Fibroblast of peridontal ligament (primary cell): Measurements from ENCODE around the gene KANSL3.
"Not testable (repeated sequence)": the region's sequence is repeated elsewhere in the genome, so short reads cannot be mapped to it uniquely, and the experiment has no call there.

Experiments used
- DNase-seq: peaks from one replicate; pipeline ENCODE4 v3.0.0-alpha.2; 2010; ENCODE audit errors: extremely low read depth

The KANSL3 gene

DNA sequence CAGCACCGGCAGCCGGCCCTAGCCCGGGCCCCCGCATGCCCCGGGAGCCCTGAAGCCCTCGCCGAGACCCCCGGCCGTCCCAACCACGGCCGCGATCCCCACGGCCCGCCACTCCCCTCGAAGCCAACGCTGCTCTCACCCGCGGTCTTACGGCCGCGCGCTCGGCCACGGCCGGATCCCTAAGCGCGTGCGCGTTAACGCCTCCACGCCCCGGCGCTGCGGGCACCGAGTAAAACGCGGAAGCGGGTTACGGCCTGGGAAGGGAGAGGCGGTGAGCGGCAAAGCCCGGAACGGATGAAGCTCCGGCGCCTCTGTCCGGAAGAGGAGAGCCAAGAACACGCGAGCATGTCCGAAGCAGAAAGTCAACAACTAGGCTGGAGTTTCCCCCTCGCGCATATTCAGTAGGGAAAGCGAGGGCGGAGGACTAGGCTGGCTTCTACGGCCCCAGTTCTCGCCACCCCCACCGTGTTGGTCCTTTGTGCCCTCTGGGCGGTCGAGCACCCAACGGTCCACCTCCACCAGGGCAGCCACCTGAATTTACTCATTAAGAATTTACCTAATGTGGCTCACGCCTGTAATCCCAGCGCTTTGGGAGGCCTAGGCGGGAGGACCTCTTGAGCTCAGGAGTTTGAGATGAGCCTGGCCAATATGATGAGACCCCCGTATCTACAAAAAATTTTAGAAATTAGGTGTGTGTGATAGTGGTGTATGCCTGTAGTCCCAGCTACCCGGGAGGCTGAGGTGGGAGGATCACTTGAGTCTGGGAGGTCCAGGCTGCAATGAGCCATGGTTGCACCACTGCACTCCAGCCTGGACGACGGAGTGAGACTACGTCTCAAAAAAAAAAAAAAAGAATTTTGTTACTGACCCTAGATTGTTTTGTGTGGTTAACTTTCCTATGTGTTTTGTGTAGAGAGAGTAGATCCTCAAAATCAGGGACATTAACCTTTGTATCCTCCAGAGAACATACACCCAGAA is at the start of gene KANSL3:
Gene KANSL3, minus strand, starts transcription at position 169 of the 978 bp plus-strand sequence. CDS start 1,177 bp downstream, outside the sequence.
- DNase-seq = peak; percentile 94

DNA sequence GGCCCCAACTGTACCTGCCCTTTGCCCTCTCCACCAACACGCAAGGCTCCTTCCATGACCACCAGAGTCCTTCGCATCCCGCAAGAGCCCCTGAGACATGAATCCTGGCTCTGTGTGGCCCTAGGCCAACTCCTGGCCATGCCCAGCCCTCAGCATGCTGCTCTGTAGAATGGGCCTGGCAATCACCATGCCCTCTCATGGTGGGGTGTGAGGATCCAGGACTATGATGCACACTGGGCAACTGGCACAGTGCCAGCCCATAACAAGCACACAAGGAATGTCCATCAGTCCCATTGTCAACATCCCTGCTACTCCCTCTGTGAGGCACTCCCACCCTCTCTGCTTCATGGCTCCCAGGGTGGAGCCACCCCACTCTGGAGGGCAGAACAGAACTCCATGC is 49.2 kb upstream of the KANSL3 start:
- no peak for DNase-seq

DNA sequence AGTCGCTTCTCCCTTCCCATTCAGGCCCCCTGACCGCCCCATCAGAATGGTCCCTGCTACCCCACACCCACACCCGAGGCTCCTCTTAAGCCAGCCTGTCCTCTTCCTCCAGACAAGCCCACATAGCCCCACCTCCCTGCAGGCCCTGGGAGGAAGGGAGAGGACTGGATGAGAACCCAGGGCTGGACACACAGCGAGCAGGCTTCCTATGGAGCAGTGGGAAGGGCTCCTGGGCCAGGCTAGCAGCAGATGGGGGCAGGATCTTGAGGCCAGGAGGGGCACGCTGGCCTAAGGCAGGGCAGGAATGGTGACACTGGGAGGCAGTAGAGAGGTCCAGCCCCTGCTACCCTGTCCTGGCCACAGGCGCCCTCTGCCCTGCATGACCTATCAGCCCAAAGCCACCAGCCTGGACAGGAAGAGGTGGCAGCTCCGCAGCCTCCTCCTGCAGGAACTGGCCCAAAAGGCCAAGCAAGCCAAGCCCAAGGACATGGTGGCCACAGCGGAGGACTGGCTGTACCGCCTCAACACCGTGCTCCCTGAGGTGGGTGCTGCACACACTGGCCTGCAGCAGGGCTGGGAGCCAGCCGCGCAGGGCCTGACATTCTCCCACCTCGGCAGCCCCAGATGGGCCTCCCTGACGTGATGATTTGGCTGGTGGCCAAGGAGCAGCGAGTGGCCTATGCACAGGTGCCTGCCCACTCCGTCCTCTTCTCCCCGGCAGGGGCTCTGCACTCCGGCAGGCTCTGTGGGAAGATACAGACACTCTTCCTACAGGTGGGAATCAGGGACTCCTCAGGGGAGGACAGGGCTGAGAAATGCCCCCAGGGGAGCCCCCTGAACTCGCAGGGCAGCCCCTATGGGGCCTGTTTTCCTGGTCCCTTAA is 47.7 kb upstream of the KANSL3 start:
- no peak for DNase-seq

DNA sequence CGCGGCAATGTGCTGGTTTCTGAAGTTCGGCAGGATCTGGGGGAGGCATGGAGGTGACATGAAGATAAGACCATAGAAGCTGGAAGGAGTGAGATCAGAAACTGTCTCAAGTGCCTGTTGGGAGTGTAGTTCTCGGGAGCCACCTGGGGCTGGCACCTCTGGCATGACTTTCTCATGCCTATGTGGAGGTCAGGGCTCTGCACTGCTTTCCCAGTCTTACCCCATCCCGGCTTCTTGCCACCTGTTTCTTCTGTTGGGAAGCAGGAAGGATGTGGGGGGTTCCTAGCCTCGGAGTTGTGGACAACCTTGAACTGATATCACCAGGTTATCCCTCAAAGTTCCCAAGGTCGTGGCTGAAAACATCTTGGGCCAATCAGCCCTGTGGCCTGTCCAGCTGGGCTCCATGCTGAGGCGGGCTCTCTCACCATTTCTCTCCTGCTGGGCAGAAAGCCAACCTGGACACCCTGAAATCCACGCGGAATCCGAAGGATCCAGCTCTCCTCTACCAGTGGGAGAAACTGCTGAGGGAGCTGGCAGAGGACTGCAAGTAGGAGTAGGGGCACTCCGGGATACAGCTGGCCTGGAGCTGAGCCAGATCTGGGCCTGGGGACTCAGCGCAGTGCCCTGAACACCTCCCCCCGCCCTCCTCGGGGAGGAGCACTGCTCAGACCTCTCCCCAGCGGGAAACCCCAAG is 46.9 kb upstream of the KANSL3 start:
- no peak for DNase-seq

DNA sequence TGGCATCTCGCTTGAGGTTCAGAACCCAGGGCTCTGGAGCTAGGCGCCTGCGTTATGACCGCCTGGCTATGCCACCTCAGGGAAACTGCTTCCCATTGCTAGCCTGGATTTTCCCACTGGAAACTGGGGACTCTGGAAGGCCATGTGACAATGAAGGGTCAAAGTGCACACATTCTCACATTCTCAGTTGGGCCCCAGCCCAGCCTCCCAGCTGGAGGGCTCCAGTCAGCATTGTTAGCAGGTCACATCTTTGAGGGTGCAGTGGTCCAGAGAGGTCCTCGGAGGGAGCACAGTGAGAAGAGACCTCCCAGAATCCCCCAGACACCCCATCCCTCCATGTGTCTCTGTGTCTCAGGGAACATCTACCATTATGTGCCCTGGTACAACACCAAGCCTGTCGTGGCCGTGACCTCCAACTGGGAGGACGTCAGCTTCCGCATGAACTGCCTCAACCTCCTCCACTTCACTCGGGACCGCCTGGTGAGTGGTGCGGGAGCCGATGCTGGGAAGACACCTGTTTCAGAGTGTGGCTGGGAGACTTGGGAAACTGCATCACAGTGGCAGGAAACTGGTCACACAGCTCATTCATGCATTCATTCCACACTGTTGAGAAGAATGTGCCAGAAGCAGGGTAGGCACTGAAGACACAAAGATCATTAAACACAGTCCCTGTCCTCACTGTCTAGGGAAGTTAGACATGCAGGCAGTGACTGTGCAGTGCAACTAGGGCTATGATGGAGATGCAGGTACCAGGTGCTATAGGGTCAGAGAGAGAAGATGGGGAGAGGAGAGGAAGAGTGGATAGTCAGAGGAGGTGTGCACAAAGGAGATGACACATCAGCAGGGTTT is 46.1 kb upstream of the KANSL3 start:
- no peak for DNase-seq

DNA sequence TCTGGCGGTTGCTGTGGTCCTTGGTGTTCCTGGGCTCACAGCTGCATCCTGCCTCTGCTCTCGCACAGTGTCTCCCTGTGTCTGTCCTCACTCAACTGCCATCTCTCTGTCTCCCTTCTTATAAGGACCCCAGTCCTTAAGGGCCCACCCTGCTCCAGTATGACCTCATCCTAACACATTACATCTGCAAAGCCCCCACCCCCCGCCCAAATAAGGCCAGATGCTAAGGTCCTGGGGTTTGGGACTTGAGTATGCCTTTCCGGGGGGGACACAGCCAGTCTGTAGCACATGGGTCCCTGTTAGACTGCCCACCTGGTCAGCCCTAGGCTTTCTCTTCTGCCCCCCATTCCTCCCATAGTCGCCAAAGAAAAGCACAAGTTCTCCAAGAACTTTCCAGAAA is 45.2 kb upstream of the KANSL3 start:
- no peak for DNase-seq

DNA sequence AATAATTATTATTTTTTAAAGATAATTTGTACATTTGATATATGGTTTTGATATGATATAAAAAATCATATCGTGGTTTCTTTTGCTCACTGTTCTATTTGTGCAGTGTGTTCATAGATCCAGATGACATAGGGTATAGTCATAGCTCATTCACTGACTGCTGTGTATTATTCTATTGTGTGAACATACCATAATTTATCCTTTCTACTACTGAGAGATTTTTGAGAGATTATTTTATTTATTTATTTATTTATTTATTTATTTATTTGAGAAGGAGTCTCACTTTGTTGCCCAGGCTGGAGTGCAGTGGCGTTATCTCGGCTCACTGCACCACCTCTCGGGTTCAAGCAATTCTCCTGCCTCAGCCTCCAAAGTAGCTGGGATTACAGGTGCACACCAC is 43.4 kb upstream of the KANSL3 start:
- no peak for DNase-seq

DNA sequence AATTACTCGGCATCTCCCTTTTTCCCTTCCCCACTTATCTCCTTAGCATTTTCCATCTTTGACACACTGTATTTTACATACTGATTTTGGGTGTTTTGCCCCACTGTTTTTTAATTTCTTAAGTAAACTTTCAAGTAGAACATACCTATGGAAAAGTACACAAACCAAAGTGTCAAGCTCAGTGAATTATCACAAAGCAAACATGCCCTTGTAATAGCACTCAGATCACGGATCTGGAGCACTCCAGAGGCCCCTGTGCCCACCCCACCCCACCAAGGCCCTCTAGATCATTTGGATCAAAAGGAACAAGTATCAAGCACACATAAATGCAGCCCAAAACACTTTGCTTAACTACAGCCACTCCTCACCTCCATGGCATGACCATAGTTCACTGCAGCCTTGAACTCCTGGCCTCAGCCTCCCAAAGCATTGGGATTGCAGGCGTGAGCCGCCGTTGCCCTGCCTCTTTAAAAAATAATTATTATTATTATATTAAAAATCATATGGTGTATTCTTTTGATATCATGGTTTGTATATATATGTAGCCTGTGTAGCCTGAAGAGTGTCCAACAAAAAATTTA is 42.5 kb upstream of the KANSL3 start:
- no peak for DNase-seq

DNA sequence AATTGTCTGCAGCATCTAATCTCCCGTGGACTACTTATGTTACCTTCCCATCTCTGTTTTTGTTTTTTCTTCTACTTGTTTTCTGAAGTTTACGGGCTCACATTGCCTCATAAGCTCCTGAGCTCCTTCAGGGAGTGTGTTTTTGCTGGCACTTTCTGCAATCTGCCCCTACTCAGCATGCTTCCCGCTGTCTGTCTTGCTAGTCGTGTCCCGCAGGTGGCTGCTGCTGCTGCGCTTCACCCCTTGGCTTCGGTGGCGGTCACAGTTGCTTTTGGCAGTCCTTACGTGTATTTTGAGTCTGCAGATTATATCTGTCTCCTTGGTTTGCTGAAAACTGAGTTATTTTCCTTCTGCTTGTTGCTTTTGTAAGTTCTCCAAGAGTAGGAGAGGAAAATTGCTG is 41.7 kb upstream of the KANSL3 start:
- peak; percentile 8 for DNase-seq

DNA sequence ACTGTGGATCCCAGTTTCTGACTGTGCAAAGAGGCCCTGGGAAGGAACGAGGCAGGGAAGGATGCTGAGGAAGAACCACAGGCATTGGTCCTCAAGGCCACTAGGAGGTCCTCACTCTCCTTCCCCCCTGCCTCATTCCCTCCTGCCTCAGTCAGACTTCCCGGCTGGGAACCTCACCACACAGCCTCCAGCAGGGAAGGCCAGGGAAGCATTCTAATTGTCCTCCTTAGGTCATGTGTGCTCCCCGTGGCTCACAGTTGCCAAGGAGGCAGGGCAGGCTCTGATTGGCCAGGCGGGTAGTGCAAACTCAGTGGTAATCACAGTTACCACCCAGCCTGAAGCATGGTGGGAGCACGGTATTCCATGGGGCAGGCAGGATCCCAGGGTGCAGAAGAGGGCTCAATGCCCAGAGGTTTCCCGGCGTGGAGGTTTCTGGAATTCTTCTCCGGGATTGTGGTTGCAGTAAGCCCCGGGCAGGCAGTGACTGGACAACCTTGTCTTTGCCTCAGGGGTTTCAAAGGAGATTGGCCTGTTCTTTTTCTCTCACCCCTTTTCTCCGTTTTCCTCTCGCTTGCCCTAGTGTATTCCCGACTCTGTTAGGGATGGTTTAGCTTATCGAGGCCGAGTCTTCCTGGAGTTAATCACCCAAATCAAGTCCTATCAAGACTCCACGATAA is 31.6 kb upstream of the KANSL3 start:
- DNase-seq = no peak

DNA sequence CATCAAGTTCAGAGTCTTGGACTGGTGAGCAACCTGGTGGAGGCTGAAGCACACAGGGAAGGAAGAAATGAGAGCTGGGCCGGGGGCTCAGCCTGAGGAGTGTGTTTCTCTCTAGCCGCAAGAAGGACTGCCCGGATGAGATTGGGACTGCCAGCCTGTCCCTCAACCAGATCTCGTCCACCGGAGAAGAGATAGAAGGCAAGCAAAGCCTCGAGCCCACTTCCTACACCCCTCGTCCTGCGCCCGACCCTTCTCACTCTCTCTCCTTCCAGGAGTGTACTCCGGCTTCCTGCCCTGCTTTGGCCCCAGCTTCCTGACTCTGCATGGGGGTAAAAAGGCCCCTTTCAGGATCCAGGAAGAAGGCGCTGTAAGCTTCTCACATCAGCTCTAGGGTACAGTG is 30.7 kb upstream of the KANSL3 start:
- no peak for DNase-seq

DNA sequence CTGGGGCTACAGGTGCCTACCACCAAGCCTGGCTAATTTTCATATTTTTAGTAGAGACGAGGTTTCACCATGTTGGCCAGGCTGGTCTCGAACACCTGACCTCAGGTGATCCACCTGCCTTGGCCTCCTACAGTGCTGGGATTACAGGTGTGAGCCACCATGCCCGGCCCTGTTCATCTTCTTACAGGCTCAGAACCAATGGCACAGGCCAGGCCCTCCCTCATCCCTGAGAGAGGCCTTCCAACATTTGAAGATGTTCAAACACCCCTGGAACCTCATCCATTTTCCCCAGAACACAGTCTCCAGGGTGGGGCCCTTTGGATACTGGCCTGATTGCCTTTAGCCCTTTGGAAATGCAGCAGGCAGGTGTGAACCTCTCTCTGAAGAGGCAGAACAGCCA is 27.6 kb upstream of the KANSL3 start:
- DNase-seq = not testable (repeated sequence)

DNA sequence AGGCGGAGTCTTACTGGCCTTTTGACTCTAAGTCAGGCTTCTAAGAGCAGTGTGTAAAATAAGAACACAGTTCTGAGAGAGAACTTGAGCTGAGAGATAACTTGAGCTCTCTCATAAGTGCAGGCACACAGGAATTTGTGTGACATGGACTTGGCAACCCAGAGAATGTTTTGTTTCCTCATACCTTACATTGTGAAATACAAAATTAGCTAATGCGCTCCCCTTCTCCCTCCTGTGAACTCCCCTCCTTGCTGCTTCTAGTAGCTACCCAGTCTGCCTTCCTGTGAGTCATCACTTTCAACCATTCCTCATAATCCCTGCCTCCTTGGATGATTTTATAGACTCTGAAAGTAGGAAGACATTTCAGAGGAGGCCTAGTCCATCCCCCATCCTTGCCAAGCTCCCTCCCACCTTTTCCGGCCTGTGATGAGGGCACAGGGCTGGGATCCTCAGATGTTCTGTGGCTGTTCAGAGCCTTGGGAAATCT is 27.0 kb upstream of the KANSL3 start:
- DNase-seq = peak; percentile 98

DNA sequence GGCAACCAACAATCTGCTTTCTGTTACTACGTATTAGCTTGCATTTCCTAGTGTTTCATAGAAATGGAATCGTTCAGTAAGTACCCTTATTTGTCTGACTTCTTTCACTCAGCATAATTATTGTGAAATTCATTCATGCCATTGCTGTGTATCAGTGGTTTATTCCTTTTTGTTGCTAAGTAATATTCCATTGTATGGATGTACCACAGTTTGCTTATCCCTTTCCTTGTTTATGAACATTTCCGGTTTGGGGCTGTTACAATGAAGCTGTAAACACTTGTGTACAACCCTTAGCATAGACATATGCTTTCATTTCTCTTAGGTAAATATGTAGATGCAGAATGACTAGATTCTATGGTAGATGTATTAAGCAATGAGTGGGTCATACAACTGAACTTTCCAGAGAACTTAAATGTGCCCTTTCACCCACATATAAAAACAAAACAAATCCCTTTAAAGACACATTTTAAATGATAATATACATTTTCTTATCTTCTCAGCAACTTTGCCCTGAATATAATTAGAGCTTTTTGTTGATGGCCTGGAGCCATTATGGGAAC is 26.3 kb upstream of the KANSL3 start:
- DNase-seq = no peak

DNA sequence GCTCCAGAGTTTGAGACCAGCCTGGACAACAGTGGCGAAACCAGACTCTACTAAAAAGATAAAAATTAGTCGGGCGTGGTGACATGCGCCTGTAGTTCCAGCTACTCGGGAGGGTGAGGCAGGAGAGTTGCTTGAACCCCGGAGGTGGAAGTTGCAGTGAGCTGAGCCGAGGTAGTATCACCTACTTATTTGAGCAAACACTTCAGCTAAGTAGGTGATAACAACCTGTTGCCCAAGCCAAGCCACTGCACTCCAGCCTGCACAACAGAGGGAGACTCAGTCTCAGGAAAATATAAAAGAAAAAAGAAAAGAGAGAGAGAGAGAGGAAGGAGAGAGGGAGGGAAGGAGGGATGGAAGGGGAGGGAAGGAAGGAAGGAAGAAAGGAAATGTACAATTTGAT is 25.7 kb upstream of the KANSL3 start:
- no peak for DNase-seq

DNA sequence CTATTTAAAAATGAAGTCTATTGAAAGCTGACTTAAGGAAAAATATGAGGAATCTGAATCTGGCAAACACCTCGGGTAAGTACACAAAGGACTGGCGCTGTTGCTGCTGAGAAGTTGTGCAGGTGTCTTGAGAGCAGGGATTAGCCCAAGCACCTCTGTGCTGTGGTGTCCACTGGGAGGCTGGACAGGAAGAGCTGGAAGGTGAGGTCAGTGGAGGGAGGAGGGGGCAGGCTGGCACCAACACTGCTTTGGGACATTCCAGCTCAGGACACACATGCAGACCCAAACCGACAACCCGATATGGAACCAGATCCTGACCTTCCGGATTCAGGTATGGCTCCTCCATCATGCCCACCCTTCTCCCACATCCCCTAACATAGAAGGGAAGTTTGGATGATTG is 25.1 kb upstream of the KANSL3 start:
- no peak for DNase-seq

DNA sequence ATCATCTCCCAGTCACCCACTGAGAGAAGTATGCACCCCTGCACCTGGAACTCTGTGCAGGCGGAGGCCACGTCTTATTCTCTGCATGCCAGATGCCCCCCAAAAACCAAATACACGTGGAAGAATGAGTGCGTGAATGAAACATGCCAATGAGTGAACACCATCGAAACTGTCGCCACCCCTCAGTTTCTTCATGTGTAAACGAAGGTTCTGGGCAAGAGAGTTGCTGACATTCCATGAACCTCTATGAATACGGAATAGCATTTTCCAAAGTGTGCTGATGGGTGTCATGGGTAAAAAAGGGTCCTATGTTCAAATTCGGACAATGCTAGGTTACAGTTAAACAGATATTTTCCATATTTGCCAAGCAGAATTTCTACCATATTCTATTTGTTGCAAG is 24.2 kb upstream of the KANSL3 start:
- DNase-seq = no peak

DNA sequence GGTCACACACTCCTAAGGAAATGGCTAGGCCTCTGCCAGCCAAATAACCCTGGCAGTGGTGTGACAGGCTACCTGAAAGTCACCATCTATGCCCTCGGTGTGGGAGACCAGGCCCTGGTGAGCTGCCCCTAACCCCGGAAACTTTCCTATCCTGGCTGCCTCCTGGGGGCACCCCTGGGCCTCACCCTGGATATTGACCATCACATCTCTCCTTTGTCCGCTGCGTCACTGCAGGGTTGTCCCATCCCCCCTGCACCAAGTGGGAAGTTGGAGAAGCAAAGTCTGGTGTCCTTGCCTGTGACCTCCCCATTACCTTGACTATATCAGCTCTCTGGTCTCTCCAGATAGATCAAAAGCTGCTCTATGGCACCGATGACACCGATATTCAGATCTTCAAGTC is 23.2 kb upstream of the KANSL3 start:
- DNase-seq = no peak

DNA sequence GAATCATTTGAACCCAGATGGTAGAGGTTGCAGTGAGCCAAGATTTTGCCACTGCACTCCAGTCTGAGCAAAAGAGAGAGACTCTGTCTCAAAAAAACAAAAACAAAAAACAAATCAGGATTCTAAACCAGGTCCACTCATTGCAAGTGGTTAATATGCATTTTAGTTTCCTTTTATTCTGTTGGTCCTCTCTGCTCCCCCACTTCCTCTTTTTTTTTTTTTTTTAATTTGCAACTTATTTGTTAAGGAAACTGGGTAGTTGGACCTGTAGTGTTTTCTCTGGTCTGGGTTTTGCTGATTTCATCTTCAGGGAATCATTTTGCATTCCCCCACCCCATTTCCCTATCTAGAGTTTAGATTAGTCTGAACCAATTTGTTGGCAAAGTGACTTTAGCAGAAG is 18.4 kb upstream of the KANSL3 start:
- no peak for DNase-seq

DNA sequence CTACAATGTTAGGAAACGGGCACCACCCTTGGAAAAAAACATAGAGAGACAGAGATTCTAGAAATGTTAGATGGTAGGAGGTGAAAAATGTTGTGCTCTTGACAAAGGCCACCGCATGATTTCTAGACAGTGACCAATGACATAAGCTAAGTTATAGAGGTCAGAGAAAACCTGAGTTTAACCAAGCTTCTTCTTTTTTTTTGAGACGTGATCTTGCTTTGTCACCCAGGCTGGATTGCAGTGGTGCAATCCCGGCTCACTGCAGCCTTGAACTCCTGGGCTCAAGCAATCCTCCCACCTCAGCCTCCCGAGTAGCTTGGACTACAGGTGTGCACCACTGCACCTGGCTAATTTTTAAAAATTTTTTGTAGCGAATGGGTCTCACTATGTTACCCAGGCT is 17.4 kb upstream of the KANSL3 start:
- no peak for DNase-seq
